IMR-90 (cell line): ENCODE results near the gene TTC28.

Source experiments
- CEBPB ChIP-seq: IDR thresholded peaks from 2 replicates; pipeline ENCODE4 v1.6.1; 2012; ENCODE audit warnings: low read depth, low read length, improper control_type of control experiment
- CHD1 ChIP-seq: IDR thresholded peaks from 2 replicates; pipeline ENCODE4 v1.6.1; 2012; ENCODE audit warnings: low read depth, low read length, improper control_type of control experiment
- MAFK ChIP-seq: IDR thresholded peaks from 2 replicates; pipeline ENCODE4 v1.6.1; 2012; ENCODE audit warnings: low read depth, low read length, improper control_type of control experiment
- MAZ ChIP-seq: IDR thresholded peaks from 2 replicates; pipeline ENCODE4 v1.6.1; 2012; ENCODE audit warnings: low read depth, mild to moderate bottlenecking, low read length, improper control_type of control experiment, moderate library complexity, borderline replicate concordance
- MXI1 ChIP-seq: IDR thresholded peaks from 2 replicates; pipeline ENCODE4 v1.6.1; 2012; ENCODE audit warnings: low read depth, mild to moderate bottlenecking, low read length, moderate library complexity, borderline replicate concordance
- POLR2A ChIP-seq: IDR thresholded peaks from 2 replicates; pipeline ENCODE4 v1.6.1; 2012; ENCODE audit warnings: mild to moderate bottlenecking, low read depth, low read length
- RAD21 ChIP-seq: IDR thresholded peaks from 2 replicates; pipeline ENCODE4 v1.6.1; 2012; ENCODE audit warnings: low read length, improper control_type of control experiment
- RCOR1 ChIP-seq: IDR thresholded peaks from 2 replicates; pipeline ENCODE4 v1.6.1; 2012; ENCODE audit warnings: mild to moderate bottlenecking, low read length, improper control_type of control experiment; ENCODE audit not compliant: insufficient replicate concordance
- RFX5 ChIP-seq: IDR thresholded peaks from 2 replicates; pipeline ENCODE4 v1.8.0; 2012; ENCODE audit warnings: low read depth, mild to moderate bottlenecking, low read length, moderate library complexity
- SMC3 ChIP-seq: fragments of 150-350 bp; IDR thresholded peaks from 2 replicates; pipeline ENCODE4 v1.6.1; 2016; ENCODE audit warnings: low read depth, mild to moderate bottlenecking, antibody characterized with exemption, low read length, moderate library complexity
- TF ChIP-seq, protein P1 (sequence below): conservative IDR thresholded peaks from 2 replicates; pipeline ENCODE4 v1.5.1; 2012; ENCODE audit warnings: mild to moderate bottlenecking, low read depth, low read length, improper control_type of control experiment

DNA sequence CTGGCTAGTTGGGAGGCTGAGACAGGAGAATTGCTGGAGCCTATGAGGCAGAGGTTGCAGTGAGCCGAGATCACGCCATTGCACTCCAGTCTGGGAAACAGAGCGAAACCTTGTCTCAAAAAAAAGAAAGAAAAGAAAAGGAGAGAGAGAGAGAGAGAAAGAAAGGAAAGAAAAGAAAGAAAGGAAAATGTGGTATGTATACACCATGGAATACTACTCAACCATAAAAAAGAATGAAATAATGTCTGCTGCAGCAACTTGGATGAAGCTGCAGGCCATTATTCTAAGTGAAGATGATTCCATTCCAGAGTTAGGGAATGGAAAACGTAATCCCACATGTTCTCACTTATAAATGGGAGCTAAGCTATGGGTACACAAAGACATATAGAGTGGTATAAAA lies 30.8 kb downstream of the TTC28 start:
- TF ChIP-seq, protein P1, sequence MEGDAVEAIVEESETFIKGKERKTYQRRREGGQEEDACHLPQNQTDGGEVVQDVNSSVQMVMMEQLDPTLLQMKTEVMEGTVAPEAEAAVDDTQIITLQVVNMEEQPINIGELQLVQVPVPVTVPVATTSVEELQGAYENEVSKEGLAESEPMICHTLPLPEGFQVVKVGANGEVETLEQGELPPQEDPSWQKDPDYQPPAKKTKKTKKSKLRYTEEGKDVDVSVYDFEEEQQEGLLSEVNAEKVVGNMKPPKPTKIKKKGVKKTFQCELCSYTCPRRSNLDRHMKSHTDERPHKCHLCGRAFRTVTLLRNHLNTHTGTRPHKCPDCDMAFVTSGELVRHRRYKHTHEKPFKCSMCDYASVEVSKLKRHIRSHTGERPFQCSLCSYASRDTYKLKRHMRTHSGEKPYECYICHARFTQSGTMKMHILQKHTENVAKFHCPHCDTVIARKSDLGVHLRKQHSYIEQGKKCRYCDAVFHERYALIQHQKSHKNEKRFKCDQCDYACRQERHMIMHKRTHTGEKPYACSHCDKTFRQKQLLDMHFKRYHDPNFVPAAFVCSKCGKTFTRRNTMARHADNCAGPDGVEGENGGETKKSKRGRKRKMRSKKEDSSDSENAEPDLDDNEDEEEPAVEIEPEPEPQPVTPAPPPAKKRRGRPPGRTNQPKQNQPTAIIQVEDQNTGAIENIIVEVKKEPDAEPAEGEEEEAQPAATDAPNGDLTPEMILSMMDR = no peak
- no peak for TF ChIP-seq POLR2A
- no peak for TF ChIP-seq SMC3
- no peak for TF ChIP-seq MAZ
- no peak for TF ChIP-seq CEBPB
- no peak for TF ChIP-seq RAD21
- no peak for TF ChIP-seq MAFK
- no peak for TF ChIP-seq MXI1
- TF ChIP-seq RFX5 = no peak
- no peak for TF ChIP-seq CHD1
- no peak for TF ChIP-seq RCOR1
